Uterine smooth muscle cell (primary cell): Measurements from ENCODE around the gene TXNRD2. TPM values are rescaled to one million over a fixed set of nuclear protein-coding genes. Genes with fewer than 3 reads are reported as not detected.

Source experiments
- total RNA-seq: library from RNA; depleted of rRNA; stranded (reverse); fragments of >200 nt; gene quantifications from 2 replicates; pipeline ENCODE4 v1.2.3, GENCODE V29; 2014

Gene TXNRD2
- 23.4 and 25.9 TPM in 2 replicates for total RNA-seq

DNA sequence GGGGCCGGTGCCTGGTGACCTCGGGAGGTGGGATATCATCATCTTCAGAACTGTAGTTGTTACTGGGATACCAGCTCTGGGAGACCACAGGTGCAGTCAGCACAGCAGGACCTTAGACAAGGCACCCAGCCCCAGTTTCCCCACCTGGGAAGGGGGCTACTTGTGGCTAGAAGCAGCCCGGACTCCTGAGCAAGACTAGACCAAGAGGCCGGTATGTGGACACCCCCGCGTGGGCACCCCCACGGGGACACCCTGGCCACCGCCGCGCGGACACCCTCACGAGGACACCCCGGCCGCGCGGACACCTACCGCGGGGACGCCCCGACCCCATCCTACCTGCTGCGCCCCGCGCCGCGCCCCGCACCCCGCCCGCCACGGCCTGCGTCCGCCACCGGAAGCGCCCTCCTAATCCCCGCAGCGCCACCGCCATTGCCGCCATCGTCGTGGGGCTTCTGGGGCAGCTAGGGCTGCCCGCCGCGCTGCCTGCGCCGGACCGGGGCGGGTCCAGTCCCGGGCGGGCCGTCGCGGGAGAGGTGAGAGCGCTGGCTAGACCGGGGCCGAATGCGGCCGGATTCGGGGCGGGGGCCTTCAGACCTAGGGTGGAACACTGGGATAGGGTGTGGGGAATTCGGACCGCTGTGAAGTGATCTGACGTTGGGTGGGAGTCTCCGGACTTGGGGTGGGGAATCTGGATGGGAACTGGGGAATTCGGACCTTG, at the start of gene TXNRD2, which contains the start of gene COMT:
Gene TXNRD2 (minus strand): TSS at position 454 of the 718 bp plus-strand sequence. CDS start 15 bp downstream, at position 439.
Gene COMT (plus strand): TSS at position 408 of the 718 bp plus-strand sequence. CDS start 20,755 bp downstream, outside the sequence.

DNA sequence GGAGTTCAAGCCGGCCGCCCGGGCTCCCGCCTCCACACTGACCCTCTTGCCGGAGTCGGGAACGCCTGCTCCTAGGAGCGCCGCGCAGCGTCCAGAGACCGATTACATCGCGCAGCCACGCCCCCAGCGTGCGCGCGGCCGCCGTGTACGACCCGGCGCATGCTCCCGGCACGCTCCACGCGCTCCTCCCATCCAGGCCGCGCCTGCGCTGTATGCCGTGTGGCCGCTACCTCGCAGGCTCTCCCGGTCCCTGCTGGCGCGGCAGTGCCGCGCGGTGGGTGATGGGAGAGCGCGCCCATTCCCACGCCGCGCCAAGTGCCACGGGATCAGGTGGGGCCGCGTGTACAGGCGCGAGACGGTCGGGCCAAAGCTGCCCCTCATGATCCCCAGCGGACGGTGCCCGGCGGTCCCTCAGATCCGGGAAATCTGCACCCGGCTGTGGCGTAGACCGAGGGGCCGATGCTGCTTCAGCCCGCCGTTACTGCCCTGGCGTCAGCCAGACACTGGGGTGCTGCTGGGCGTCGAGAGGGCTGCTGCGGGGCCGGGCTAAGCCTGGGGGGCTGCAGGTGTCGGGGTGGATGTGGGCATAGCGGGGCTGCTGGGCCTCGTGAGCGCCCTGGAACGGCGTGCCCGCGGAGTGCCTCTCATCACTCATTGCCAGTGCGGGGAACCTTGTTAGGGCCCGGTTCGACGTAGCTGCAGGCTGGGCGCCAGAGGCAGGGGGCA, 86.7 kb downstream of the TXNRD2 start, which contains the start of the genes GNB1L and RTL10:
Gene GNB1L (minus strand): TSS at position 97 of the 726 bp plus-strand sequence. CDS start 33,519 bp downstream, outside the sequence.
Gene RTL10 (minus strand): TSS at position 97 of the 726 bp plus-strand sequence. CDS start 2,613 bp downstream, outside the sequence.

Other genes starting within 250 kb of the TXNRD2 start
- gene SEPTIN5, start 227.3 kb downstream of the TXNRD2 start, total RNA-seq: 14.8 and 39.5 TPM in 2 replicates
- 0.89 and 2.7 TPM in 2 replicates for gene GP1BB, start 218.3 kb downstream of the TXNRD2 start, total RNA-seq
- 0.12 TPM in 1 of 2 replicates, not detected in the other for gene TBX1, start 181.0 kb downstream of the TXNRD2 start, total RNA-seq
- 10.5 and 18.8 TPM in 2 replicates for gene GNB1L, start 86.9 kb downstream of the TXNRD2 start, total RNA-seq
- gene RTL10, start 86.9 kb downstream of the TXNRD2 start, total RNA-seq: 8.3 and 11.6 TPM in 2 replicates
- gene COMT, start within 50 bp of the TXNRD2 start, total RNA-seq: 210 and 308 TPM in 2 replicates
- gene ARVCF, start 75.0 kb upstream of the TXNRD2 start, total RNA-seq: 12.4 and 30.0 TPM in 2 replicates
- gene TANGO2, start 79.3 kb upstream of the TXNRD2 start, total RNA-seq: 56.7 and 62.5 TPM in 2 replicates
- 26.5 and 32.9 TPM in 2 replicates for gene DGCR8, start 138.4 kb upstream of the TXNRD2 start, total RNA-seq
- 303 and 588 TPM in 2 replicates for gene RANBP1, start 174.3 kb upstream of the TXNRD2 start, total RNA-seq
- 45.2 and 45.3 TPM in 2 replicates for gene TRMT2A, start 175.4 kb upstream of the TXNRD2 start, total RNA-seq
- 7.1 and 7.6 TPM in 2 replicates for gene ZDHHC8, start 190.0 kb upstream of the TXNRD2 start, total RNA-seq
- gene CCDC188, start 209.2 kb upstream of the TXNRD2 start, total RNA-seq: 1.5 and 2.3 TPM in 2 replicates